HFF-Myc (cell line): ENCODE measurements around the gene PRKAR2A.
"Not testable (repeated sequence)": the region's sequence is repeated elsewhere in the genome, so short reads cannot be mapped to it uniquely, and the experiment has no call there.

ENCODE experiments used
- DNase-seq: peaks from one replicate; pipeline ENCODE4 v3.0.0-alpha.2; 2011; ENCODE audit warnings: low read depth; ENCODE audit errors: extremely low read depth
- H3K4me3 ChIP-seq: replicated peaks from 2 replicates; pipeline ENCODE4 v1.5.1; 2011; ENCODE audit warnings: low read depth, mild to moderate bottlenecking, control low read depth, low read length
- TF ChIP-seq, protein P1 (sequence below): IDR thresholded peaks from 2 replicates; pipeline ENCODE4 v1.5.1; 2012; ENCODE audit warnings: mild to moderate bottlenecking, low read depth, low read length, control low read depth; ENCODE audit errors: missing control alignments

PRKAR2A gene

DNA sequence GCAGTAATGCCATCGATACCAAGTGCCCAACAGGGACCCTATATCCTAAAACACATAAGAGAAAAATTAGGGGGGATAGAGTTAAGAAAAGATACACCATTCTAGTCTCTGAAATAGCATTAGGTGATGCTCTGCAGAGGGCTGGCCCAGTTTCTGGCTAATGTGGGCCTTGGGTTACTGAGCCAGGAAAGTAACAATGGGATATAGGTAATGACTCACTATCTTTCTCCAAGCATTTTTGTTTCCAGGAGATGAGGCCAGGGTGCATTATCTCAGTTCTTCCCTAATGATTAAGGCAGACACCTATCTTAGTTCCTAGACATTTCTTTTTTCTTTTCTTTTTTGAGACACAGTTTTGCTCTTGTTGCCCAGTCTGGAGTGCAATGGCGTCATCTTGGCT, 50.0 kb downstream of the PRKAR2A start:
- H3K4me3 ChIP-seq: no peak overlapping the region
- TF ChIP-seq, protein P1, sequence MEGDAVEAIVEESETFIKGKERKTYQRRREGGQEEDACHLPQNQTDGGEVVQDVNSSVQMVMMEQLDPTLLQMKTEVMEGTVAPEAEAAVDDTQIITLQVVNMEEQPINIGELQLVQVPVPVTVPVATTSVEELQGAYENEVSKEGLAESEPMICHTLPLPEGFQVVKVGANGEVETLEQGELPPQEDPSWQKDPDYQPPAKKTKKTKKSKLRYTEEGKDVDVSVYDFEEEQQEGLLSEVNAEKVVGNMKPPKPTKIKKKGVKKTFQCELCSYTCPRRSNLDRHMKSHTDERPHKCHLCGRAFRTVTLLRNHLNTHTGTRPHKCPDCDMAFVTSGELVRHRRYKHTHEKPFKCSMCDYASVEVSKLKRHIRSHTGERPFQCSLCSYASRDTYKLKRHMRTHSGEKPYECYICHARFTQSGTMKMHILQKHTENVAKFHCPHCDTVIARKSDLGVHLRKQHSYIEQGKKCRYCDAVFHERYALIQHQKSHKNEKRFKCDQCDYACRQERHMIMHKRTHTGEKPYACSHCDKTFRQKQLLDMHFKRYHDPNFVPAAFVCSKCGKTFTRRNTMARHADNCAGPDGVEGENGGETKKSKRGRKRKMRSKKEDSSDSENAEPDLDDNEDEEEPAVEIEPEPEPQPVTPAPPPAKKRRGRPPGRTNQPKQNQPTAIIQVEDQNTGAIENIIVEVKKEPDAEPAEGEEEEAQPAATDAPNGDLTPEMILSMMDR: no peak
- no peak for DNase-seq

- H3K4me3 ChIP-seq: no peak overlapping the region
- TF ChIP-seq, protein P1: no peak
- DNase-seq: no peak
These were observed 51.5 kb downstream of the PRKAR2A start for GRCh38 chr3:48795997-48796732.

DNA sequence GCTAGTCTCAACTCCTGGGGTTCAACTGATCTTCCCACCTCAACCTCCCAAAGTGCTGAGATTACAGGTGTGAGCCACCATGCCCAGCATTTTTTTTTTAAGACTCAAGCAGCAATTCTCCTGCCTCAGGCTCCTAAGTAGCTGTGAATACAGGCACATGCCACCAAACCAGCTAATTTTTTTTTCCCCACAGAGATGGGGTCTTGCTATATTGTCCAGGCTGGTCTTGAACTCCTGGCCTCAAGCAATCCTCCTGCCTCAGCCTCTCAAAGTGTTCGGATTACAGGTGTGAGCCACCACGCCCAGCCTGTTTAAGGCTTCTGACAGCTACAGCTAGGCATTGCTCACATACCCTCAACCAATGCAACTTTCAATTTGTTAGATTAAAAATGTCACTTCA, 54.2 kb downstream of the PRKAR2A start:
- not testable (repeated sequence) for DNase-seq, H3K4me3 ChIP-seq

- no peak overlapping the region for H3K4me3 ChIP-seq
- TF ChIP-seq, protein P1: no peak
- no peak for DNase-seq
These were observed 58.0 kb downstream of the PRKAR2A start for GRCh38 chr3:48789665-48790064.

DNA sequence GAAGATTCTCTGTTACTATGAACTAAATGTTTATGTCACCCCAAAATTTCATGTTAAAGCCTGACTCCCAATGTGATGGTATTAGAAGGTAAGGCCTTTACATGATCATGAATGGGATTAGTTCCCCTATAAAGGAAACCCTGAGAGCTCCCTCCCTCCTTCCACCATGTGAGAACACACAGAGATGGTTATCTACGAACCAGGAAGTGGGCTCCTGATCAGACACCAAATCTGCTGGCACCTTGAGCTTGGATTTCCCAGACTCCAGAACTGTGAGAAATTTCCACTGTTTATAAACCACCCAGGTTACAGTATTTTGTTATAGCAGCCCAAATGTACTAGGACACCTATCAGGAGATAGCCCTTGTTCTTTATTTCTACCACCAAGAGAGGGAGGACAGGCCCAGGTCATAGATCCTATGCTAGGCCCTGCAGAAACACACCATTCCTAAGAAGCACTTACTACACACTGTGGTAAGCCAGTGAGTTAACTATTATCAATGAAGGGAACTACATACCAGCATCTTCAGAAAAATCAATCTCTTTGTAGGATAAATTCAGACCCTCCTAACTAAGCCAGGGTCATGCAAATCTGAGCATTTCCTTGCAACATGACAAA, 59.0 kb downstream of the PRKAR2A start:
- no peak for DNase-seq
- TF ChIP-seq, protein P1: no peak

DNA sequence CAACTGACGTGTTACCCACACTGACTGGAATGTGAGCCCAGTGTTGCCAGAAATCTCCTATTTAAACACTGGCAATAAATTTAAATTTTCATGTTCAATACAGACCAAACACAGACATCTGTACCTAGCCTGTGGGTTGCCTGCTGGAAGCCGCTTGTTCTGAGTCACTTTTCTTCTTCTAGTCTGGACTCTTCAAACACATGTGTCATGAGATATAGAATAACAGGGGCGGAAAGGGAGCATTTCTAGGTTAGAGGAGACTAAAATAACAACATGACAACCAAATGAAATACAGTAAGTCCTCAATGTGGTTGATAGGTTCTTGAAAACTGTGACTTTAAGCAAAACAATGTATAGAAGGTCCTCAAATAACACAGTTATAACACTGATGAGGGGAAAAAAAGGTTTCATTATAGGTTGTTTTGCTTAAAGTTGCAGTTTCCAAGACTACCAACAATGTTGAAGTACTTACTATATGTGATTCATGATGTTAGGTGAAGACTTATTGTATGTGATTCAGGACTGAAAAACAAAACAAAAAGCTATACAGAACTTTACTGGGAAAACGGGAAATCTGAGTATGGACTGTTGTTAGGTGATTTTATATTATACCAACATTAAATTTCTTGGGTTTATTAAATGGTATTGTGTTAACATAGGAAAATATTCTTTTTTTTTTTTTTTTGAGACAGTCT, 63.1 kb downstream of the PRKAR2A start:
- H3K4me3 ChIP-seq: no peak overlapping the region
- no peak for DNase-seq
- TF ChIP-seq, protein P1: no peak

More for the DNA sequence above, 59.0 kb downstream of the PRKAR2A start:
- H3K4me3 ChIP-seq: no peak overlapping the region

DNA sequence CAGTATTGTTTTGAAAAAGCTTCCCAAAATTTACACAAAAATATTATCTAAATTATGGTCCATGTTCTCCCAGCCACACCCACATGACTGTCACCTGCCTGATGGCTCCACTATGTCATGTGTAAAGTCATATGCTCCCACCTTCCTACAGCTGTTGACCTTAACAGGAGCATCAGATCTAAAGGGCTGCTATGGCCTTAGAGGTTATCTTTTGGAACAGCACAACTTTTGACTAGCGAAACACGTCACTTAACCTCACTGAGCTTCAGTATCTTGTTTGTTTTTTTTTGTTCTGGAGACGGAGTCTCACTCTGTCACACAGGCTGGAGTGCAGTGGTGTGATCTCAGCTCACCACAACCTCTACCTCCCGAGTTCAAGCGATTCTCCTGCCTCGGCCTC, 64.4 kb downstream of the PRKAR2A start:
- no peak for DNase-seq
- H3K4me3 ChIP-seq: no peak overlapping the region
- TF ChIP-seq, protein P1: no peak
